HAP-1 (cell line): Measurements from ENCODE around the gene NISCH.

ENCODE experiments used
- DNase-seq, 2 experiments: peaks; one replicate each; pipeline ENCODE4 v3.0.0-alpha.2; 2016 to 2020; ENCODE audit warnings: low spot score in 2 of 2
- H3K27me3 ChIP-seq: fragments of 250-450 bp; sonication (Bioruptor Pico); 2 replicates; pipeline ENCODE4 v1.5.1; 2020; ENCODE audit warnings: low read depth, mild to moderate bottlenecking, moderate library complexity
- H3K36me3 ChIP-seq: fragments of 250-450 bp; sonication (Bioruptor Pico); replicated peaks from 2 replicates; pipeline ENCODE4 v1.5.1; 2020; ENCODE audit warnings: mild to moderate bottlenecking
- H3K4me1 ChIP-seq: fragments of 250-450 bp; sonication (Bioruptor Pico); 2 replicates; pipeline ENCODE4 v1.5.1; 2020; ENCODE audit warnings: mild to moderate bottlenecking
- H3K4me3 ChIP-seq: fragments of 250-450 bp; sonication (Bioruptor Pico); 2 replicates; pipeline ENCODE4 v1.5.1; 2020; ENCODE audit warnings: mild to moderate bottlenecking, moderate library complexity
- H3K9me3 ChIP-seq: fragments of 250-450 bp; sonication (Bioruptor Pico); 2 replicates; pipeline ENCODE4 v1.5.1; 2020; ENCODE audit warnings: mild to moderate bottlenecking, moderate library complexity
- in situ Hi-C: fragments of 300-500 bp; cut with MboI; formaldehyde crosslinking; loops from 3 replicates; pipeline ENCODE4 v1.14.3; 2020; ENCODE audit warnings: low sequenced_read_pairs, inconsistent platforms, mixed read lengths

Gene NISCH

DNA sequence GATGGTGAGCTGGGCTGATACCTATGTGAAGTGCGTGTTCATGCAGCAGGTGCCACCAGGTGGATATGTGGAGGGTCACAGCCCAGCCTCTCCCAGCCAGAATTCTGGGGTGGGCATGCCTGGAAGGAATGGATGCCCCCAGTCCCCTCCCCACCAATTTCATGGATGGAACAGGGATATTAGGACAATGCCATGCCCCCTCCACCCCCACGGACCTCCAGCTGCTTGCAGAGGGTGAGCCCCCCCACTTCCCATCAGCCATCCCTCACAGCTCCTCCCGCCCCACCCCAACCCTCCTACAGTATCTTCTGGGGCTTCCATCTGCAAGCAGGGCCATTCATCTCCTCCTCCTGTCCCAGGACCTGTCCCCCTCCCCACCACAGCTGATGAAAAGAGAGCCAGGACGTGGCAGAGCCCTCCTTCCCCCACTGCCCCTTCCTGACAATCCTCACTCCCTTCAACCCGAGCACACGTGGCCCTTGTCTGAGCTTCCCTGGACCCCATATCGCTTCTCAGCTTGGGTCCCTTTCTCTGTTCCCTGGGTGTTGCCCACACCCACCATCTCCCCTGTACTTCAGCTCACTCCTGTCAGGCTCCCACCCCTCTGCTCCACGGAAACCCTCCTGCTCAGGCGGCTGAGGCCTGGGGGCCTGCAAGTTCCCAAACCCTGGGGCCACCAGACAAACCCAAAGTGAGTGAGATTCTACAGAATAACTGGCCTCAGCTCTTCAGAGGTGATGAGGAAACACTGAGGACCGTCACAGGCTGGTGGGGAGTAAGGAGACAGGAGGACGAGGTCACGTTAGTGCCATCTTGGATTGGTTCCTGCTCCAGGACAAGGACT is 7.7 kb upstream of the NISCH start:
- no peak for DNase-seq
- in situ Hi-C loops = no loop called here

DNA sequence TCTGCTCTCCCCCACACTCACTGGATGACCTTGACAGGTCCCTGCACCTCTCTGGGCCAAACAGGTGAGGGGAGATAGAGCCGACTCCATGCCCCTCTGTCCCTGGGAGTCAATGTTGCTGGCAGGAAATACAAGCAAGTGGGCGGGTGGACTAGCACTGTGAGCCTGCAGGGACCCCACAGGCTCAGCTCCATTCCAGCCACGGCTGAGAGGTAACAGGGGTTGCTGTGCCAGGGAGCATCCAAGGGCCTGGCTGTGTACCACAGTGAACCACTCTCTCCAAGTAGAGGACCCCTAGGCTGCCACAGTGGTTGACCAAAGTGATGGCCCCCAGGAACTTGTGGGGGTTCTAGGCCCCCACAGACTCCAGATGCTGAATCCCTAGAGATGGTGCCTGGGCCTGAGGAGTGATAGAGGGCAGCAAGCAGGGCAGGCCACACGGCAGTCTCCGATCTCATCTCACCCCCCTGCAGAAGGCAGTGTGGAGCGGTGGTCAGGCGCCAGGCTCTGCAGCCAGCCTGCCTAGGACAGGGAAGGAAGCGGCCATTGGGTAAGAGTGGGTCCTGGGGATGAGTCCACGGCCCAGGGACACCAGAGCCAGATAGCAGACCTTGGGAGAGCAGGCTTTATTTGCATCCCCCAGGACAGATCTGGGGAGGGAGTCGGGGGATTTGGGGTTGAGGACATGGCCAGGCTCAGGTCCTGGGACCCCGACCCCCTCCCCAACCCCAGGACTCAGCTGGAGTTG is 4.7 kb upstream of the NISCH start:
- Histone ChIP-seq H3K4me1 (peaks cover 4% of the 10 kb centered on the region), H3K9me3 (no peaks in the 10 kb centered on the region), H3K36me3 (no peaks in the 10 kb centered on the region), H3K27me3 (no peaks in the 10 kb centered on the region), H3K4me3 (no peak overlapping the region)
- in situ Hi-C loops = no loop called here
- no peak for DNase-seq

More for the DNA sequence above, 7.7 kb upstream of the NISCH start:
- Histone ChIP-seq H3K4me3 (no peak overlapping the region), H3K36me3 (no peaks in the 10 kb centered on the region), H3K9me3 (no peaks in the 10 kb centered on the region), H3K4me1 (no peaks in the 10 kb centered on the region), H3K27me3 (no peaks in the 10 kb centered on the region)

DNA sequence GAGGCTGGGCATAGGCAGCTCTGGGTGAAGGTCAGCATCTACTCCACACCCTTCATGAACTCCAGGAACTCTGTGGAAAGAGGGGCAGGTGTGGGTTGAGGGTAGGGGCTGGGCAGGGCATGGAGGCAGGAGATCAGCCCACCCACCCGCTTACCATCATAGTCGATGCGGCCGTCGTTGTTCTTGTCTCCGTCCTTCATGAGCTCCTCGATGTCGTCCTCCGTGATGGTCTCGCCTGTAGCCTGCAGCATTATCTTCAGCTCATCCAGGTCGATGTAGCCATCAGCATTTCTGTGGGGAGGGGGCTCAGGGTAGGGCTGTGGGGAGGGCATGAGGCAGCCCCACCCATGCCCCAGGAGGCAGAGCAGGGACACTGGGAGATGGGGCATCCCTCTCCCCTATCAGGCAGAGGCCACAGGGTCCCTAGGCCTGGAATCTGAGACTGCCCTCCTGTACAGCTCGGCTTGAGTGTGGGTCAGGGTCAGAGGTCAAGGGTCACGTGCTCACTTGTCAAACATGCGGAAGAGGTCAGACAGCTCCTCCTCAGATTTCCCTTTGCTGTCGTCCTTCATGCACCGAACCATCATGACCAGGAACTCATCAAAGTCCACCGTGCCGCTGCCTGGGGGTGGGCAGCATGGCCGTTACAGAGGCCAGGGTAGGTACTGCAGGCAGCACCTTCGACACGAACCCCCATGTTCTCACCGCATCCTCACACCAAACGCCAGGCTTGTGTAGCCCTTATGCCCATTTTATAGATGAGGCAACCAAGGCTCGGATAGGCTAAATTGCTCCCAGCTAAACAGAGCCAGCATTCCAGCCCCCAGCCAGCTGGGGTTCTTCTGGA is 3.9 kb upstream of the NISCH start:
- Histone ChIP-seq H3K27me3 (no peaks in the 10 kb centered on the region), H3K9me3 (no peaks in the 10 kb centered on the region), H3K4me1 (peaks cover 4% of the 10 kb centered on the region), H3K4me3 (no peak overlapping the region), H3K36me3 (no peaks in the 10 kb centered on the region)
- in situ Hi-C loops = no loop called here
- no peak for DNase-seq

DNA sequence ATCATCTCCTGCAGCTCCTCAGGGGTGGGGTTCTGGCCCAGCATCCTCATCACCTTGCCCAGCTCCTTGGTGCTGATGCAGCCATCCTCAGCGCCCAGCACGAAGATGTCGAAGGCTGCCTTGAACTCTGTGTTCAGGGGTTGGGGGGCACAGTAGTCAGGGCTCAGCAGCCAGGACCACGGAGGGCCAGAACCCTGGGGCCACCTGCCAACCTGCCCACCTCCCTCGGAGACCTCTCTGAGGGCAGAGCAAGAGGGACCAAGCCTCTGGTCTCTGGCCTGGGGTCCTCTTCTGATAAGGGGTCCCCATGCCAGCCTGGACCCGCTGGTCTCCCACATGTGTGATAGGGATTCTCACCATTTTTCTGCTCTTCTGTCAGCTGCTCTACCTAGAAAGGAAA is 3.3 kb upstream of the NISCH start:
- no peaks in the 10 kb centered on the region for H3K27me3 ChIP-seq
- peaks cover under 1% of the 10 kb centered on the region; the same call in 1 of the 2 replicates for H3K36me3 ChIP-seq
- no peaks in the 10 kb centered on the region for H3K9me3 ChIP-seq
- H3K4me1 ChIP-seq = peaks cover 8% of the 10 kb centered on the region
- DNase-seq = no peak
- in situ Hi-C loops = no loop called here
- H3K4me3 ChIP-seq = no peak overlapping the region

GRCh38 chr3:52452570-52453221 is 2.7 kb upstream of the NISCH start:
- Histone ChIP-seq H3K4me1 (peaks cover 8% of the 10 kb centered on the region), H3K36me3 (peaks cover 6% of the 10 kb centered on the region), H3K4me3 (no peak overlapping the region), H3K27me3 (no peaks in the 10 kb centered on the region), H3K9me3 (no peaks in the 10 kb centered on the region)
- no peak for DNase-seq
- in situ Hi-C loops = no loop called here

- in situ Hi-C loops = no loop called here
- H3K4me3 ChIP-seq = peak within 1 kb of the TSS; percentile 98
These were observed 1.7 kb upstream of the NISCH start, which contains the start of gene TNNC1 for GRCh38 chr3:52453496-52454249. Gene TNNC1 (minus strand): TSS chr3:52454041. CDS start chr3:52454015, 26 bp downstream.

DNA sequence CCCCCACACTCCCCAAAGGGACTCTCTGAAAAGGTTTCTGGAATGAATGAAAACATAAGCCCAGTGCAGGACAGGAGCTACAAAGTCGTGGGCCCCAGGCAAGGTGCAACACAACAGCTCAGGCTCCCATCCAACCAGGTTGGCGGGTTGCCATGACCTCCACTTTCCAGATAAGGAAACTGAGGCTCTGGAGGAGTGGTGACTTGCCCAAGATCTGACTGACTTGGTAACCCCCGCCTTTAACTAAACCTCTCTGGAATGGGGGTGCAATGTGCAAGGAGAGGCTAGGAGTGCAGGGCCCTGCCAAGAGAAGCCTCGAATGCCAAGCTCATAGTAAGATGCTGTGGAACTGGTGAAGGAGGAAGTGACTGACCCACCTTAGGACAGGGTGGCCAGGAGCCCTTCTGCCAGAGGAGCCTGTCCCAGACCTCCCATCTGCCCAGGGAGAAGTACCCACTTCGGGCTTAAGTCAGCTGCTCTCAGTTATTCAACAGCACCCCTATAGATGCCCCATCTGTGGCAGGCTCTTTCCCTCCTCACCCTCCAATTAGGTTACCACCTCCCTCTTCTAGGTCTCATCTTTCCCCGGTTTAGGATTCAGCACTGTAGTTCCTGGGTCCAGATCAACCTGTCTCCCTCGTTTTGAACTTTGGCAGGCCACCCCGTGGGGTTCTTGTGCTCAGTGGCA is 1.0 kb upstream of the NISCH start:
- peaks cover 8% of the 10 kb centered on the region for H3K4me1 ChIP-seq
- in situ Hi-C loops = no loop called here
- no peaks in the 10 kb centered on the region for H3K27me3 ChIP-seq
- H3K36me3 ChIP-seq = peaks cover 23% of the 10 kb centered on the region
- H3K4me3 ChIP-seq = no peak overlapping the region; the same call in 1 of the 2 replicates
- H3K9me3 ChIP-seq = no peaks in the 10 kb centered on the region
- no peak for DNase-seq

More at GRCh38 chr3:52453496-52454249, 1.7 kb upstream of the NISCH start, which contains the start of gene TNNC1:
- no peaks in the 10 kb centered on the region for H3K9me3 ChIP-seq
- peaks cover 16% of the 10 kb centered on the region for H3K36me3 ChIP-seq
- DNase-seq = no peak
- peaks cover 8% of the 10 kb centered on the region for H3K4me1 ChIP-seq
- no peaks in the 10 kb centered on the region for H3K27me3 ChIP-seq

GRCh38 chr3:52454938-52455282 is 494 bp upstream of the NISCH start:
- Histone ChIP-seq H3K4me3 (peak overlapping the region; percentile 98), H3K36me3 (peaks cover 27% of the 10 kb centered on the region), H3K27me3 (no peaks in the 10 kb centered on the region), H3K4me1 (peaks cover 8% of the 10 kb centered on the region), H3K9me3 (no peaks in the 10 kb centered on the region)
- no peak for DNase-seq
- in situ Hi-C loops = no loop called here

- no peaks in the 10 kb centered on the region for H3K27me3 ChIP-seq
- H3K9me3 ChIP-seq = no peaks in the 10 kb centered on the region
- H3K4me1 ChIP-seq = peaks cover 8% of the 10 kb centered on the region
- H3K4me3 ChIP-seq = peak overlapping the region; percentile 98
- in situ Hi-C loops = no loop called here
- peaks cover 39% of the 10 kb centered on the region for H3K36me3 ChIP-seq
- peak; percentile 13 to 62 for DNase-seq
These were observed 880 bp downstream of the NISCH start for GRCh38 chr3:52456169-52456799.

- DNase-seq = no peak
- Histone ChIP-seq H3K4me3 (peak overlapping the region; percentile 98), H3K36me3 (peaks cover 42% of the 10 kb centered on the region), H3K4me1 (peaks cover 8% of the 10 kb centered on the region), H3K27me3 (no peaks in the 10 kb centered on the region), H3K9me3 (no peaks in the 10 kb centered on the region)
- in situ Hi-C loops = no loop called here
These were observed 1.4 kb downstream of the NISCH start for GRCh38 chr3:52456800-52457183.

- Histone ChIP-seq H3K9me3 (no peaks in the 10 kb centered on the region), H3K4me1 (peaks cover 8% of the 10 kb centered on the region), H3K4me3 (no peak overlapping the region), H3K36me3 (peaks cover 56% of the 10 kb centered on the region), H3K27me3 (no peaks in the 10 kb centered on the region)
- in situ Hi-C loops = no loop called here
- DNase-seq = no peak
These were observed 2.8 kb downstream of the NISCH start for GRCh38 chr3:52458031-52458760.
